ENCODE measurements around the gene CERS1.

GRCh38 chr19:18906605-18907519 is 10.9 kb upstream of the CERS1 start:
- no peak for TF ChIP-seq CTCF (IDR thresholded peaks at IDR 0.05)
- no peak for TF ChIP-seq POLR2A (IDR thresholded peaks at IDR 0.05)
